Measurements from ENCODE around the gene IGIP.

DNA sequence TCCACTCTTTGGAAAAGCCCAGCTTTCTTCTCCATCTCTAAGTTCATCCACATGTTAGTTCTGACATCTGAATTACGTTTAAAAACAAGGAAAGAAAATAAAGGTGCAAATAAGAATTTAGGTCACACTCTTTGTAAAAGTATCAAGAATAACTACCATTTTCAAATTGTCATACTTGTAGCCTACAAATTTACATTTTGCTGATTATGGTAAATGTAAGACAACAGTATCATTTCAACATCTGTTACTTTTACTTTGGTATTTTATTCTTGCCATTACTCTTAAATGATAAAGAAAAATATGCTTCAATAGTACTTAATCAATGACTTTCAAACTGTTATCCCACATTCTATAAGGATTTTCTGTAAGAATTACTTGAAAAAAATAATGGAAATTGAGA lies 21.6 kb upstream of the IGIP start:
- TF ChIP-seq, protein P1, sequence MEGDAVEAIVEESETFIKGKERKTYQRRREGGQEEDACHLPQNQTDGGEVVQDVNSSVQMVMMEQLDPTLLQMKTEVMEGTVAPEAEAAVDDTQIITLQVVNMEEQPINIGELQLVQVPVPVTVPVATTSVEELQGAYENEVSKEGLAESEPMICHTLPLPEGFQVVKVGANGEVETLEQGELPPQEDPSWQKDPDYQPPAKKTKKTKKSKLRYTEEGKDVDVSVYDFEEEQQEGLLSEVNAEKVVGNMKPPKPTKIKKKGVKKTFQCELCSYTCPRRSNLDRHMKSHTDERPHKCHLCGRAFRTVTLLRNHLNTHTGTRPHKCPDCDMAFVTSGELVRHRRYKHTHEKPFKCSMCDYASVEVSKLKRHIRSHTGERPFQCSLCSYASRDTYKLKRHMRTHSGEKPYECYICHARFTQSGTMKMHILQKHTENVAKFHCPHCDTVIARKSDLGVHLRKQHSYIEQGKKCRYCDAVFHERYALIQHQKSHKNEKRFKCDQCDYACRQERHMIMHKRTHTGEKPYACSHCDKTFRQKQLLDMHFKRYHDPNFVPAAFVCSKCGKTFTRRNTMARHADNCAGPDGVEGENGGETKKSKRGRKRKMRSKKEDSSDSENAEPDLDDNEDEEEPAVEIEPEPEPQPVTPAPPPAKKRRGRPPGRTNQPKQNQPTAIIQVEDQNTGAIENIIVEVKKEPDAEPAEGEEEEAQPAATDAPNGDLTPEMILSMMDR (IDR thresholded peaks at IDR 0.05 in 8 of 11, conservative IDR thresholded peaks at IDR 0.05 in 3 of 11), result no peak
- TF ChIP-seq POLR2A (IDR thresholded peaks at IDR 0.05) (no peak), POLR2AphosphoS5 (IDR thresholded peaks at IDR 0.05) (no peak)

Measured in spleen (tissue), 7 donors.